Bronchial epithelial cell (primary cell): ENCODE measurements around the gene CRYGB. TPM values are rescaled to one million over a fixed set of nuclear protein-coding genes. Genes with fewer than 3 reads are reported as not detected.

Source experiments
- DNase-seq: peaks from one replicate; pipeline ENCODE4 v3.0.0-alpha.2; 2010; ENCODE audit warnings: low read depth
- FAIRE-seq: peaks from 2 replicates; lab custom pipeline; 2011; peaks lifted over from hg19 to GRCh38; lab: Jason Lieb, UNC
- H3K27me3 ChIP-seq: 2 replicates; pipeline ENCODE4 v1.5.1; 2011; ENCODE audit warnings: low read length; ENCODE audit not compliant: control insufficient read depth, insufficient read depth
- H3K36me3 ChIP-seq: 2 replicates; pipeline ENCODE4 v1.5.1; 2011; ENCODE audit warnings: low read length; ENCODE audit not compliant: control insufficient read depth, insufficient read depth
- H3K4me3 ChIP-seq: 2 replicates; pipeline ENCODE4 v1.5.1; 2011; ENCODE audit warnings: mild to moderate bottlenecking, low read depth, low read length, control low read depth
- CTCF ChIP-seq: IDR thresholded peaks from 2 replicates; pipeline ENCODE4 v1.5.1; 2011; ENCODE audit warnings: mild to moderate bottlenecking, moderate library complexity, low read length, control low read depth, inconsistent platforms; ENCODE audit not compliant: insufficient read depth, severe bottlenecking
- total RNA-seq: library from RNA; depleted of rRNA; stranded (reverse); fragments of >200 nt; gene quantifications from 2 replicates; pipeline ENCODE4 v1.2.1, GENCODE V29; 2014

The CRYGB gene
- total RNA-seq, 1 donor from 2014 or later, result not detected

GRCh38 chr2:208164951-208165755 is 19.2 kb upstream of the CRYGB start:
- Histone ChIP-seq H3K36me3 (no peaks in the 10 kb centered on the region), H3K27me3 (peaks cover 2% of the 10 kb centered on the region), H3K4me3 (no peak overlapping the region)
- TF ChIP-seq CTCF, result no peak
- DNase-seq (no peak), FAIRE-seq (no peak)

- FAIRE-seq (no peak), DNase-seq (no peak)
- H3K27me3 ChIP-seq, result peaks cover 2% of the 10 kb centered on the region
- H3K4me3 ChIP-seq, result no peak within 1 kb of the TSS
- no peaks in the 10 kb centered on the region for H3K36me3 ChIP-seq
- TF ChIP-seq CTCF, result no peak
Observed at GRCh38 chr2:208163489-208163888, 17.5 kb upstream of the CRYGB start, which contains the start of gene CRYGA. CRYGA (minus strand) TSS chr2:208163589; CDS start chr2:208163556, 33 bp downstream.

GRCh38 chr2:208156439-208156838 is 10.5 kb upstream of the CRYGB start:
- FAIRE-seq (no peak), DNase-seq (peak; percentile 23)
- TF ChIP-seq CTCF, result no peak
- H3K27me3 ChIP-seq, result no peaks in the 10 kb centered on the region
- H3K4me3 ChIP-seq, result no peak overlapping the region
- H3K36me3 ChIP-seq, result no peaks in the 10 kb centered on the region

- no peak for FAIRE-seq
- H3K27me3 ChIP-seq, result no peaks in the 10 kb centered on the region
- TF ChIP-seq CTCF, result no peak
Observed at GRCh38 chr2:208153156-208153555, 7.2 kb upstream of the CRYGB start.

GRCh38 chr2:208150956-208151355 is 5.0 kb upstream of the CRYGB start:
- no peak for TF ChIP-seq CTCF
- peaks cover 2% of the 10 kb centered on the region for H3K27me3 ChIP-seq
- no peak for FAIRE-seq
- no peak overlapping the region for H3K4me3 ChIP-seq
- no peak for DNase-seq
- no peaks in the 10 kb centered on the region for H3K36me3 ChIP-seq

More at GRCh38 chr2:208153156-208153555, 7.2 kb upstream of the CRYGB start:
- Histone ChIP-seq H3K4me3 (no peak overlapping the region), H3K36me3 (no peaks in the 10 kb centered on the region)
- DNase-seq, result no peak
